ENCODE data around the gene EMP2.

GRCh38 chr16:10493276-10493675 is 87.1 kb downstream of the EMP2 start:
- TF ChIP-seq RAD21 (conservative IDR thresholded peaks at IDR 0.05) (no peak), SMC3 (conservative IDR thresholded peaks at IDR 0.05; ENCODE audit: poor library complexity) (no peak), CTCF (IDR thresholded peaks at IDR 0.05; ENCODE audit: poor library complexity, severe bottlenecking) (no peak), EZH2 (IDR thresholded peaks at IDR 0.05; ENCODE audit: borderline replicate concordance, insufficient read depth, low read length, poor library complexity, severe bottlenecking) (no peak), EP300 (conservative IDR thresholded peaks at IDR 0.05; ENCODE audit: poor library complexity, severe bottlenecking) (no peak), TAF1 (IDR thresholded peaks at IDR 0.05; ENCODE audit: low read depth) (no peak), MXI1 (conservative IDR thresholded peaks at IDR 0.05; ENCODE audit: poor library complexity, severe bottlenecking) (no peak), POLR2AphosphoS5 (IDR thresholded peaks at IDR 0.05) (no peak)

All from neural cell (in vitro differentiated cells).